ENCODE data around the gene BZW1. TPM values are rescaled to one million over a fixed set of nuclear protein-coding genes. Genes with fewer than 3 reads are reported as not detected.

Gene BZW1
- total RNA-seq: 100 to 1,000 TPM; 466 to 484 (median 470) TPM

DNA sequence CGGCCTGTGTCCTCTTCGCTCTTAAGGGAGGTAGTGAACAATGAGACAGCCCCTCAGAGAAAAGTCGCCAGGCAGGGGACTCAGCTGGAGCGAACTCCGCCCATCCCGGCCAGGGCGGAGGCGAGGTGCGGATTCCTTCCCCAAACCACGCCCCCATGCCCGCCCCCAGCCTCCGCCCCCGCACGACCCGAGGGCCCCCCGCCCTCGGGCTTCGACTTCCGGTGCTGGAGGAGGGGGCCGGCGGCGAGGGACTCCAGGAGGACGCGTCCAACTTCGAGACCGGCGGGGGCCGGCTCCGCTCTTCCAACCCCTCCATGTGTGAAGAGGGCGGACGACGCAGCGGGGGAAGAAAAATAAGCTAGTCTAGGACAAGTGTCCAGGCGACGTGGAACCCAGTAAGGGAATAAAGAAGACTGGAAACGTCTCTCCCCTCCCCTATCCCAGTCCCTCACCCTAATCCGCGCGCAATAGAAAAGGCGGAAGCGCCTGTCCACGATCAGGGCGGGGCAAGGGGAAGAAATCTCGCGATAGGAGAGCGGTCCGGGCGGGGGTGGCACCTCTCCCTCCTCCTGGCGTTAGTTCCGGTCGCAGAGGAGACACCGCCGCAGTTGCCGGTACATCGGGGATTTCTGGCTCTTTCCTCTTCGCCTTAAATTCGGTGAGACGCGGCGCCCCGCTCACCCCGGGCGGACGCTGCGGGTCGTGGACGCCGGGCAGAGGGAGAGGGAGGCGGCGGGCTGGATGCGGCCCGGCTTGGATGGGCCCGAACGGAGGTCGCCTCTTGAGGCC lies at the start of gene BZW1:
TSS of gene BZW1 (plus strand) at position 578 of the 789 bp plus-strand sequence. CDS start 1,308 bp downstream, outside the sequence.
- peaks cover 30% of the 10 kb centered on the region for H3K36me3 Mint-ChIP-seq (ENCODE audit: insufficient read depth)
- H3K4me1 Mint-ChIP-seq (ENCODE audit: low read depth): peaks cover 51% of the 10 kb centered on the region
- H3K9me3 Mint-ChIP-seq: no peaks in the 10 kb centered on the region
- DNase-seq (peak; percentile 97), ATAC-seq (peak; percentile 85)
- peak within 1 kb of the TSS; percentile 100 for H3K4me3 Mint-ChIP-seq
- no peaks in the 10 kb centered on the region for H3K27me3 Mint-ChIP-seq (ENCODE audit: low read depth)

DNA sequence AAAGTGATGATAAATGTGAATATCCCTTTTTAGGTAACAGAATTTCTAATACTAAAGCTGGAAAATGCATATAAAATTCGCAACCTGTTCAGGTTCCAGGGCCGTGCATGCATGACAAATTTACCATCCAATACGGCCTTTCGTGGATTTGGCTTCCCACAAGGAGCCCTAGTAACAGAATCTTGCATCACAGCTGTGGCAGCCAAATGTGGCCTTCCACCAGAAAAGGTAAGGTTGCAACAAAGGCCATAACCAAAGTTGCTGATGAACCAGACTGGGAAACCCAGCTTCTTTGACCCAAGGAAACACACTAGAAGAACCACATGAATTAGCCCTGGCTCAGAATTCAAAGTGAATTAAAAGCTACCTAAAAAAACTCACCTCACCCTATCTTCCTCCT lies 49.6 kb upstream of the BZW1 start:
- Mint-ChIP-seq H3K36me3 (ENCODE audit: insufficient read depth) (no peaks in the 10 kb centered on the region), H3K4me3 (no peak overlapping the region), H3K27me3 (ENCODE audit: low read depth) (peaks cover 5% of the 10 kb centered on the region), H3K9me3 (no peaks in the 10 kb centered on the region), H3K4me1 (ENCODE audit: low read depth) (peaks cover 18% of the 10 kb centered on the region)
- ATAC-seq: no peak
- DNase-seq: no peak

DNA sequence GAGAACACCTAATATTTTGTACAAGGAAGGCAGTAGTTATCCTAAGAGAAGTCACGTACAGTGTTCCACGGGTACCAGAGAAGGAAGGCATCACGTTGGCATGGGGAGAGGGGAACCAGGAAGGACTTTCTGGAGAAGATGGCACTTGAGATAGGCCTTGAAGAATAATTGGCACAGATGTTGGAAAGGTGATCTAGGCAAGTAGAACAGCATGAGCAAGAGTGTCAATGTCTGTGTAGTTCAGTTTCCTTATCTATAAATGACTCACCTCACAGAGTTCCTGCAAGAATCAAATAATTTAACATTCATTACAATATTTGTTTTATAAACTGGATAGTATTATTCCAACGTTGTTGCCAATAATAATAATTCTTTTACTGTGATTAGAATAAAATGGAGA lies 48.3 kb upstream of the BZW1 start:
- Mint-ChIP-seq H3K36me3 (ENCODE audit: insufficient read depth) (no peaks in the 10 kb centered on the region), H3K4me1 (ENCODE audit: low read depth) (peaks cover 18% of the 10 kb centered on the region), H3K4me3 (no peak overlapping the region), H3K27me3 (ENCODE audit: low read depth) (peaks cover 7% of the 10 kb centered on the region), H3K9me3 (no peaks in the 10 kb centered on the region)
- no peak for DNase-seq
- ATAC-seq: no peak

DNA sequence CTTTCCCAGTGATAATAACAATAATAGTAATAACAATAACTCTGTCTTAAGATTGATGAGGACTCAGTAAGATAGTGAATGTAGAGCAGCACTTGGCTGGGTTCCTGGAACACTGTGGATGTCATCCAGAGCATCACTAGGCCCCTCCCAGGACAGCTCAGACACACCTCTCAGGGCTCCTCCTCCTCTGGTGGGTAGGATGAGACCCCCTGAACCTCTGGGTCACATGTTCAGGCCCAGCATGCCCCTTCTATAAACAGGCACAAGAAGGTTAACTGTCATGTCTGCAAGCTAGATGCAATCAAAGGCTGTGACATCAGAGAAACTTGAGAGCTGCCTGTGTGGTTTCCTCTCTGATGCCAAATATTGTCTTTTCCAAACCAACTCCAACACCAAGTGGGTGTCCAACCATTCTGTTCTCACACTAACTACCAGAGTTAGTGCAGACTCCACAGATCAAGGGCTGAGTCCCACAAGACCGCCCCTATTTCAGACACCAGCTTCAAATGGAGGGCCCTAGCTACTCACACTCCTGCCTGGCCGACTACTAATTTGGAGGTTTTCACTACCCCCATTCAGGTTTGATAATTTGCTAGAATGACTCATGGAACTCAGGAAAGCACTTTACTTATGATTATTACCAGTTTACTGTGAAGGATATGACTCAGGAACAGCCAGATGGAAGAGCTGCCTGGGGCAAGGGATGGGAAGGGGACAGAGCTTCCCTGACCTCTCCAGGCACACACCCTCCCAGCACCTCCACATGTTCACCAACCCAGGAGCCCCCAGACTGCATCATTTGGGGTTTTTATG lies 46.4 kb upstream of the BZW1 start:
- Mint-ChIP-seq H3K4me3 (no peak overlapping the region), H3K9me3 (no peaks in the 10 kb centered on the region), H3K4me1 (ENCODE audit: low read depth) (peaks cover 18% of the 10 kb centered on the region), H3K36me3 (ENCODE audit: insufficient read depth) (no peaks in the 10 kb centered on the region), H3K27me3 (ENCODE audit: low read depth) (peaks cover 2% of the 10 kb centered on the region)
- DNase-seq (no peak), ATAC-seq (peak; percentile 94 to 96)

DNA sequence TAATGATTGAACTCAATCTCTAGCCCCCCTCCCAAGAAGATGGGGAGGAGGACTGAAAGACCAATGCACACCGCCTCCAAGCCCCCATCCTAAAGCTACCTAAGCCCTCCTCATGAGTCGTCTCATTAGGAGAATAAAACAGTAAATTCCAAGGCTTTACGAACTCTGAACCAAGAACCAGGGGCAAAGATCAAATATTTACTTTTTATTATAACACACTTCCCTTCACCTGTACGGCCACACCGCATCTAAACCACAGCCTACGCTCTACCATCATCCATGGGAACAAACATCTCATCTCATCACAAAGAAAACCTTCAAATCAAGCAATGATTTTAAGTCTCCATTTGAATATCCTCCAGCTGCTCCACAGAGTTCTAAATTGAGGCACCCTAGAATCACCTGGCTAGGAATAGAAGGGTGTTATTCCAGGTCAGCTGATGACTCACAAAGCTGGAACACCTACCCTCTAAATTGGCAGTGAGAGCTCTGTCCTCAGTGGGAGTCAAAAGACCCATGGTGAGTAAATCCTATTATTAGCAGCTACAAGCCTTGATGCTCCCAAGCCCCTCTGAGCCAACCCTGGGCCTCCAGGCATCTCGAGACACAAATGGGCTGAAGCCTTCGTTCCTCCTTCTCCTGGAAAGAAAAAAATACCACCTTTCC lies 45.6 kb upstream of the BZW1 start:
- Mint-ChIP-seq H3K4me1 (ENCODE audit: low read depth) (peaks cover 18% of the 10 kb centered on the region), H3K4me3 (no peak overlapping the region), H3K9me3 (no peaks in the 10 kb centered on the region), H3K36me3 (ENCODE audit: insufficient read depth) (no peaks in the 10 kb centered on the region), H3K27me3 (ENCODE audit: low read depth) (peaks cover 2% of the 10 kb centered on the region)
- DNase-seq (no peak), ATAC-seq (no peak)

DNA sequence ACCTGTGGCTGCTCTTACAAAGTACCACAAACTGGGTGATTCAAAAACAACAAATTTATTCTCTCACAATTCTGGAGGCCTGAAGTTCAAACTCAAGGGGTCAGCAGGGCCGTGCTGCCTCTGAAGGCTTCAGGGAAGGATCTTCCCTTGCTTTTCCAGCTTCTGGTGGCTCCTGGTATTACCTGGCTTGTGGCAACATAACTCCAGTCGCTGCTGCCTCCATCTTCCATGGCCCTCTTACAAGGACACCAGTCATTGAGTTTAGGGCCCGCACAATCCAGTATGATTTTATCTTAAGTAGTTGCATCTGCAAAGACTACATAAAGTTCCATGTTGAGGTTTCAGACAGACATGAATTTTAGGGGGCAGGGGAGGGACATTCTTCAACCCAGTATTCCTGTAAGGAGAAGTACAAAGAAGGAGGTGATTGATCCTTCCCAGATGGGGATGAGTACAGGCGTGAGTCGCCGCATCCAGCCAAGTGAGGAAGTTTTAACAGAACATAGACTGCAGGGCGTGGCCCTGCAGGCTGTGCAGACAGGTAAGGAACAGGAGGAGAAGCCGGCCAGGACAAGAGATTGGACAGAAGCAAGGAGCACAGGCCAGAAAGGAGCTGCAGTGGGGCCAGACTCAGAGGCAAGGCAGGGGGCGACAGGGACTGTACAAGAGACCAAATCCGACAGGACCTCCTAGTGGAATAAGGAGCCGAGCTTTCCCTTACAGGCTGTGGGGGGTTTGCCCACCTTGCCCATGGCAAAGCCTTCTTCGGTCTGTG lies 44.4 kb upstream of the BZW1 start:
- DNase-seq (no peak), ATAC-seq (no peak)
- Mint-ChIP-seq H3K4me3 (no peak overlapping the region), H3K9me3 (peaks cover under 1% of the 10 kb centered on the region), H3K27me3 (ENCODE audit: low read depth) (peaks cover 5% of the 10 kb centered on the region), H3K36me3 (ENCODE audit: insufficient read depth) (no peaks in the 10 kb centered on the region), H3K4me1 (ENCODE audit: low read depth) (peaks cover 18% of the 10 kb centered on the region)

- Mint-ChIP-seq H3K36me3 (ENCODE audit: insufficient read depth) (no peaks in the 10 kb centered on the region), H3K9me3 (peaks cover 9% of the 10 kb centered on the region), H3K4me3 (no peak overlapping the region), H3K27me3 (ENCODE audit: low read depth) (peaks cover 15% of the 10 kb centered on the region), H3K4me1 (ENCODE audit: low read depth) (peaks cover 5% of the 10 kb centered on the region)
- DNase-seq: no peak
- ATAC-seq: no peak
Measured at GRCh38 chr2:200770847-200771246, 40.9 kb upstream of the BZW1 start.

- Mint-ChIP-seq H3K36me3 (ENCODE audit: insufficient read depth) (no peaks in the 10 kb centered on the region), H3K27me3 (ENCODE audit: low read depth) (peaks cover 12% of the 10 kb centered on the region), H3K9me3 (peaks cover 9% of the 10 kb centered on the region), H3K4me1 (ENCODE audit: low read depth) (no peaks in the 10 kb centered on the region), H3K4me3 (no peak overlapping the region)
- DNase-seq (no peak), ATAC-seq (no peak)
Measured at GRCh38 chr2:200772620-200773019, 39.1 kb upstream of the BZW1 start.

- H3K4me1 Mint-ChIP-seq (ENCODE audit: low read depth): no peaks in the 10 kb centered on the region
- H3K4me3 Mint-ChIP-seq: no peak overlapping the region
- ATAC-seq (no peak), DNase-seq (no peak)
- H3K36me3 Mint-ChIP-seq (ENCODE audit: insufficient read depth): no peaks in the 10 kb centered on the region
- H3K27me3 Mint-ChIP-seq (ENCODE audit: low read depth): peaks cover 12% of the 10 kb centered on the region
- peaks cover 9% of the 10 kb centered on the region for H3K9me3 Mint-ChIP-seq
Measured at GRCh38 chr2:200773083-200773482, 38.6 kb upstream of the BZW1 start.

- no peak for DNase-seq
- Mint-ChIP-seq H3K9me3 (peaks cover 9% of the 10 kb centered on the region), H3K4me1 (ENCODE audit: low read depth) (no peaks in the 10 kb centered on the region), H3K4me3 (no peak overlapping the region), H3K36me3 (ENCODE audit: insufficient read depth) (no peaks in the 10 kb centered on the region), H3K27me3 (ENCODE audit: low read depth) (peaks cover 12% of the 10 kb centered on the region)
- no peak for ATAC-seq
Measured at GRCh38 chr2:200774920-200775319, 36.8 kb upstream of the BZW1 start.

DNA sequence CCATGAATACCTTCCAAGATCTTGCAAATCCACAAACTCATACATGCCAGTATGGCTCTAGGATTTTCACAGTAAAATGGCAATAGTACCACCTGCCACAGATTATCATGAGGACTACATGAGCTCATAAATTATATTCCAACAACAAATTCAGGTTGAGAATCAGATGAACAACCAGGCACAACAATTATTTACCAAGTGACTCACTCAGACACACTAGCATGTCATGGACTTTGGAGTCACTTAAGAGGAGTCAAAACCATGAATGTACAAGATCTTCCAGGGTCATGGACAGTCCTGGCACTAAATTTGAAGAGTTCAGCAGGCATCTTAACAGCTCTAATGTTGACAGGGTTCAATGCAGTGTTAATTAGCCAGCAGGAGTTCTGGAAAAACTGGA lies 34.4 kb upstream of the BZW1 start:
- Mint-ChIP-seq H3K36me3 (ENCODE audit: insufficient read depth) (no peaks in the 10 kb centered on the region), H3K27me3 (ENCODE audit: low read depth) (peaks cover 10% of the 10 kb centered on the region), H3K4me1 (ENCODE audit: low read depth) (no peaks in the 10 kb centered on the region), H3K4me3 (no peak overlapping the region), H3K9me3 (peaks cover 9% of the 10 kb centered on the region)
- ATAC-seq (no peak), DNase-seq (no peak)

DNA sequence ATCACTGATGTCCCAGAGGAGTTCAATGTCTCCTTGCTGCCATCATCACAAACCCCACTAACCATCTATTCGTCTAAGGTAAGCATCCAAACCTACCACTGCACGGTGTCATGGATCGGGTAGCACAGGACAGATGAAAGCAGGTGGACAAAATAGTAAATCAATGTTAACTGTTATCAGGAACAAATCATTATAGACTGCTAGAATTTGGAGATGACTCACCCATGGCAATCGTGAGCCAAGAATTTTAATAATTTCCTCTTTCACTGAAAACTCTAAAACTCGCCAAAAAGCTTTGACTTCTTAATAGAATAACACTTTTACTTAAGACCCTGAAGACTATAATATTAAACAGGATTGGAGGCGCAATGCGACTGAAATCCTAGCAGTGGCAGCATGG lies 33.7 kb upstream of the BZW1 start:
- H3K4me1 Mint-ChIP-seq (ENCODE audit: low read depth): no peaks in the 10 kb centered on the region
- no peak overlapping the region for H3K4me3 Mint-ChIP-seq
- no peak for ATAC-seq
- H3K36me3 Mint-ChIP-seq (ENCODE audit: insufficient read depth): no peaks in the 10 kb centered on the region
- H3K27me3 Mint-ChIP-seq (ENCODE audit: low read depth): peaks cover 3% of the 10 kb centered on the region
- no peak for DNase-seq
- H3K9me3 Mint-ChIP-seq: peaks cover 1% of the 10 kb centered on the region

DNA sequence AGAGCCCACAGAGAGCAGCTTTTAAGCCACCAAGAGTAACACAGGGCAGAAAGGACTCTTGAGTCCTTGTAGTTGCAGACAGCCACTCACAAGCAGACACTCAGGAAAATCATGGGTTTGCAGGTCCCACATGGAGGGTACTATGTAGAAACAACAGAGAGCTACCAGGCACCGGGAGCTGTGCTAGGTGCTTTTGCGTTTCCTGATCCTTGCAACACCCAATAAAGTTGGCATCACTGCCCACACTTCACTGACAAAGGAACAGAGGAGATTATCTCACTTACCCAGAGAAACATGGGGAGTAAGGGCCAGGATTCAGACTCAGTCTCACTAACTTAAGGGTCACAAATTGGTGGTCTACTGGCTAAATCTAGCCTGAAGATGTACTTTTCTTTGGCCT lies 32.5 kb upstream of the BZW1 start:
- Mint-ChIP-seq H3K36me3 (ENCODE audit: insufficient read depth) (no peaks in the 10 kb centered on the region), H3K4me1 (ENCODE audit: low read depth) (no peaks in the 10 kb centered on the region), H3K4me3 (no peak overlapping the region), H3K9me3 (no peaks in the 10 kb centered on the region), H3K27me3 (ENCODE audit: low read depth) (no peaks in the 10 kb centered on the region)
- no peak for DNase-seq
- no peak for ATAC-seq

GRCh38 chr2:200781616-200782015 lies 30.1 kb upstream of the BZW1 start:
- Mint-ChIP-seq H3K4me1 (ENCODE audit: low read depth) (no peaks in the 10 kb centered on the region), H3K27me3 (ENCODE audit: low read depth) (no peaks in the 10 kb centered on the region), H3K36me3 (ENCODE audit: insufficient read depth) (no peaks in the 10 kb centered on the region), H3K4me3 (no peak overlapping the region), H3K9me3 (no peaks in the 10 kb centered on the region)
- ATAC-seq (no peak), DNase-seq (no peak)

Measured in activated T-cell treated with anti-CD3 and anti-CD28 coated beads, Interleukin-2, amount 50 U/mL, for 4 hours (primary cell).